ENCODE results near the gene MRPL54.
"Not testable (repeated sequence)": the region's sequence is repeated elsewhere in the genome, so short reads cannot be mapped to it uniquely, and the experiment has no call there.

MRPL54 gene

GRCh38 chr19:3809881-3810707, 47.6 kb downstream of the MRPL54 start:
- DNase-seq (ENCODE audit: low read depth in 2 of 2) = no peak

GRCh38 chr19:3810708-3811355, 48.4 kb downstream of the MRPL54 start:
- DNase-seq (ENCODE audit: low read depth in 2 of 2) = no peak

- no peak for DNase-seq (ENCODE audit: low read depth in 2 of 2)
Observed at GRCh38 chr19:3813473-3814392, 51.3 kb downstream of the MRPL54 start.

GRCh38 chr19:3814648-3815047, 52.2 kb downstream of the MRPL54 start:
- DNase-seq (ENCODE audit: low read depth in 2 of 2) = no peak

- not testable (repeated sequence) for DNase-seq (ENCODE audit: low read depth in 2 of 2)
Observed at GRCh38 chr19:3816148-3816547, 53.7 kb downstream of the MRPL54 start.

- DNase-seq (ENCODE audit: low read depth in 2 of 2) = no peak
Observed at GRCh38 chr19:3816566-3817218, 54.2 kb downstream of the MRPL54 start.

Data from stimulated activated CD4-positive, alpha-beta T cell treated with anti-CD3 and anti-CD28 coated beads, Interleukin-1b, Interleukin-23, amount 100 ng/mL, for 4 hours (primary cell).